ENCODE data around the gene NEXN. TPM values are rescaled to one million over a fixed set of nuclear protein-coding genes. Genes with fewer than 3 reads are reported as not detected.

Gene NEXN
- total RNA-seq, 3 donors from 2014 or later (not counting 1 experiment from before 2014, with no cell fraction given), result 0.85 to 1.4 (median 1.1) TPM

DNA sequence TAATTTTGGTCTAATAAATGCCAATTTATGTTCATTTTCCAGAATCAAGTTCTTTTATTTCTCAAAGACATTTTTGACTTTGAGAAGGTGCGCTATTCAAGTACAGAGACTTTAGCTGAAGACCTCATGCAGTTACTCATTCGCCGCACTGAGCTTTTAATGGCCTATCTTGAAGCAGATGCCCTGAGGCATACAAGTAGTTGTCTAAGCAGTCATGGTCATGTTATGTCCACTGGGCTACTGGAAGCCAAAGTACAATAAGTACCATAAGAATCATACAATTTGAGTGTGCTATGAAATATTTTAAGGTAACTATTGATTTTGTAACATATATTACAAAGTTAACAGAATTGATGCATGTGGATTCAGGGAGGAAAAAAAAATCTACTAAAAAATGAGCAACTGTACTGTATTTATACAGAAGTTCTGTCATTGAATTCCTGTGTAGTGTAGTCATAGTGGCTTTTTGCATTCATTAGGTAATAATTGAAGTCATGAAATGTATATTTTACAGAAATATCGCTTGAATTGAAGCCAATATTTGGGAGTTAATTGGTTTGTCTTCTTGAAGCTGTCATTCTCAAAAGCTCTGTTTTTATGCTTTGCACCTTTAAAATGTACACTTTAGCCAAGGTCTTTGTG lies 13.5 kb upstream of the NEXN start:
- H3K27ac Mint-ChIP-seq, result no peak overlapping the region
- H3K4me1 Mint-ChIP-seq, result no peaks in the 10 kb centered on the region
- TF ChIP-seq, protein P1, sequence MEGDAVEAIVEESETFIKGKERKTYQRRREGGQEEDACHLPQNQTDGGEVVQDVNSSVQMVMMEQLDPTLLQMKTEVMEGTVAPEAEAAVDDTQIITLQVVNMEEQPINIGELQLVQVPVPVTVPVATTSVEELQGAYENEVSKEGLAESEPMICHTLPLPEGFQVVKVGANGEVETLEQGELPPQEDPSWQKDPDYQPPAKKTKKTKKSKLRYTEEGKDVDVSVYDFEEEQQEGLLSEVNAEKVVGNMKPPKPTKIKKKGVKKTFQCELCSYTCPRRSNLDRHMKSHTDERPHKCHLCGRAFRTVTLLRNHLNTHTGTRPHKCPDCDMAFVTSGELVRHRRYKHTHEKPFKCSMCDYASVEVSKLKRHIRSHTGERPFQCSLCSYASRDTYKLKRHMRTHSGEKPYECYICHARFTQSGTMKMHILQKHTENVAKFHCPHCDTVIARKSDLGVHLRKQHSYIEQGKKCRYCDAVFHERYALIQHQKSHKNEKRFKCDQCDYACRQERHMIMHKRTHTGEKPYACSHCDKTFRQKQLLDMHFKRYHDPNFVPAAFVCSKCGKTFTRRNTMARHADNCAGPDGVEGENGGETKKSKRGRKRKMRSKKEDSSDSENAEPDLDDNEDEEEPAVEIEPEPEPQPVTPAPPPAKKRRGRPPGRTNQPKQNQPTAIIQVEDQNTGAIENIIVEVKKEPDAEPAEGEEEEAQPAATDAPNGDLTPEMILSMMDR (IDR thresholded peaks at IDR 0.05), result no peak
- intact Hi-C loops (cut with micrococcal nuclease), result no loop called here
- ATAC-seq, result no peak
- H3K9me3 Mint-ChIP-seq, result no peaks in the 10 kb centered on the region
- no peak overlapping the region for H3K4me3 Mint-ChIP-seq
- H3K27me3 Mint-ChIP-seq (ENCODE audit: low read depth in 2 of 2), result no peaks in the 10 kb centered on the region
- H3K4me3 ChIP-seq (ENCODE audit: low read length), result no peak overlapping the region
- H3K36me3 ChIP-seq (ENCODE audit: control insufficient read depth, insufficient read depth, low read length), result peaks cover 15% of the 10 kb centered on the region
- DNase-seq, result no peak
- no peak overlapping the region for H3K27ac ChIP-seq (ENCODE audit: low read length)
- no peaks in the 10 kb centered on the region for H3K9me3 ChIP-seq (ENCODE audit: control insufficient read depth, insufficient read depth, low read length)
- no peaks in the 10 kb centered on the region for H3K4me1 ChIP-seq (ENCODE audit: control insufficient read depth, insufficient read depth, low read length)
- no peaks in the 10 kb centered on the region for H3K36me3 Mint-ChIP-seq
- no peaks in the 10 kb centered on the region for H3K27me3 ChIP-seq (ENCODE audit: control insufficient read depth, insufficient read depth, low read length)
- 98% methylated on average over 4 of the region's 4 CpGs for WGBS (ENCODE audit: insufficient coverage)

DNA sequence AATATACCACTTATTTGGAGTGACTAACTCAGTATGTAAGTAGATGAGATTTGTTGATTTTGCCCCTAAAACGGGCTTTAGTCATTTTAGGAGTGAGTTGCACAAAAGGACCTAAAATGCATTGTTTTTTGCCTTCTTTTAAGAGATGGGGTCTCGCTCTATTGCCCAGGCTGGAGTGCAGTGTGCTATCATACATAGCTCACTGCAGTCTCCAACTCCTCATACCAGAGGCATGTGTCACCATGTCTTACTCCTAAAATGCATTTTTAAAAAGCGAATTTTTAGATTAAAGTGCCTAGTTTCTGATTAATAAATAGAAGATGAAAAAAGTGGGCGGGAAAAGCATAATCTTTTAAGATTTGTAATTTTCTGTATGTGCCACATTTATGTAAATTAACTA lies 11.5 kb upstream of the NEXN start:
- TF ChIP-seq, protein P1 (IDR thresholded peaks at IDR 0.05), result no peak
- no peak overlapping the region for H3K4me3 Mint-ChIP-seq
- 100% methylated on average over 2 of the region's 4 CpGs for WGBS (ENCODE audit: insufficient coverage)
- no peaks in the 10 kb centered on the region for H3K27me3 Mint-ChIP-seq (ENCODE audit: low read depth in 2 of 2)
- no peaks in the 10 kb centered on the region for H3K36me3 Mint-ChIP-seq
- Histone ChIP-seq H3K27me3 (ENCODE audit: control insufficient read depth, insufficient read depth, low read length) (no peaks in the 10 kb centered on the region), H3K27ac (ENCODE audit: low read length) (no peak overlapping the region), H3K36me3 (ENCODE audit: control insufficient read depth, insufficient read depth, low read length) (peaks cover 15% of the 10 kb centered on the region), H3K9me3 (ENCODE audit: control insufficient read depth, insufficient read depth, low read length) (no peaks in the 10 kb centered on the region), H3K4me3 (ENCODE audit: low read length) (no peak overlapping the region), H3K4me1 (ENCODE audit: control insufficient read depth, insufficient read depth, low read length) (no peaks in the 10 kb centered on the region)
- ATAC-seq (no peak), DNase-seq (no peak)
- no peak overlapping the region for H3K27ac Mint-ChIP-seq
- H3K4me1 Mint-ChIP-seq, result no peaks in the 10 kb centered on the region
- no peaks in the 10 kb centered on the region for H3K9me3 Mint-ChIP-seq
- intact Hi-C loops (cut with micrococcal nuclease), result no loop called here

DNA sequence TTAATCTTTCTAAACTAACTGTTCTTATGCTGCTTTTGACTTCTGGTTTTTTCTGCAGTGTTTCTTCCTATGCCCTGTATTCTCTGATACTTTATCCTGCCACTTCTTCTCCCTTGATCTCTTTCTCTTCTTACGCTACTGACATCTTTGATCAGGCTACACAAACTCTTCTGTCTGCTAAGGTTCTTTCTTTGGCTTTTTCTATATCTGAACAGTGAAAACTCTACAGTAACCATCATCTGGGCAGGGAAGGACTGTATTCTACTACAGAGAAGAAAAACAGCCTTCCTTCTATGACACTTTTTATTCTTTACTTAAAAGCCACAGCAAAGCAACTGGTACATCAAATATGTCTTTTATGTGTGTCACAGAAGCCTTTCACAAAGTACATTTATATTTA lies 7.4 kb upstream of the NEXN start:
- Mint-ChIP-seq H3K27ac (no peak overlapping the region), H3K4me1 (peaks cover 0 to 4% of the 10 kb centered on the region in 2 donors), H3K4me3 (no peak overlapping the region), H3K9me3 (no peaks in the 10 kb centered on the region), H3K36me3 (no peaks in the 10 kb centered on the region), H3K27me3 (ENCODE audit: low read depth in 2 of 2) (no peaks in the 10 kb centered on the region)
- H3K27me3 ChIP-seq (ENCODE audit: control insufficient read depth, insufficient read depth, low read length), result no peaks in the 10 kb centered on the region
- no peaks in the 10 kb centered on the region for H3K9me3 ChIP-seq (ENCODE audit: control insufficient read depth, insufficient read depth, low read length)
- 88% methylated on average over 1 of the region's 1 CpG for WGBS (ENCODE audit: insufficient coverage)
- H3K36me3 ChIP-seq (ENCODE audit: control insufficient read depth, insufficient read depth, low read length), result no peaks in the 10 kb centered on the region
- intact Hi-C loops (cut with micrococcal nuclease), result no loop called here
- DNase-seq (no peak), ATAC-seq (no peak)
- no peaks in the 10 kb centered on the region for H3K4me1 ChIP-seq (ENCODE audit: control insufficient read depth, insufficient read depth, low read length)
- no peak overlapping the region for H3K4me3 ChIP-seq (ENCODE audit: low read length)
- TF ChIP-seq, protein P1 (IDR thresholded peaks at IDR 0.05), result no peak
- H3K27ac ChIP-seq (ENCODE audit: low read length), result no peak overlapping the region

DNA sequence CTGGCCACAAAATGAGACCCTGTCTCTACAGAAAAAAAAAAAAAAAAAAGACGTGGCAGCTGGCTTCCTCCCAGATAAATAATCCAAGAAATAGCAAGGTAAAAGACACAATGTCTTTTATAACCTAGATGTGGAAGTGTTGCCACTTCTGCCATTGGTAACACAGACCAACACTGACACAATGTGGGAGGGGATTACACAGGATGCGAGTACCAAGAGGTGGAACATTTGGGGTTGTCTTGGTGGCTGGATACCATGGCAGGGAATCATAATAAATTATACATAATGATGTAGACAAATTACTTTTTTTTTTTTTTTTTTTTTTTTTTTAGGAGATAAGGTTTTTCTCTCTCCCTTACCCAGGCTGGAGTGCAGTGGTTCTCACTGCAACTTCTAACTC lies 6.0 kb upstream of the NEXN start:
- H3K4me3 Mint-ChIP-seq, result no peak overlapping the region
- DNase-seq, result peak in 1 of 2 donors; percentile 5
- no peaks in the 10 kb centered on the region for H3K9me3 Mint-ChIP-seq

More for the DNA sequence above, 6.0 kb upstream of the NEXN start:
- no peak overlapping the region for H3K4me3 ChIP-seq (ENCODE audit: low read length)
- intact Hi-C loops (cut with micrococcal nuclease), result no loop called here
- no peak overlapping the region for H3K27ac Mint-ChIP-seq
- no peaks in the 10 kb centered on the region for H3K36me3 ChIP-seq (ENCODE audit: control insufficient read depth, insufficient read depth, low read length)
- H3K9me3 ChIP-seq (ENCODE audit: control insufficient read depth, insufficient read depth, low read length), result no peaks in the 10 kb centered on the region
- H3K27me3 Mint-ChIP-seq (ENCODE audit: low read depth in 2 of 2), result peaks cover 0 to 6% of the 10 kb centered on the region in 2 donors
- peaks cover 0 to 4% of the 10 kb centered on the region in 2 donors for H3K4me1 Mint-ChIP-seq
- no peaks in the 10 kb centered on the region for H3K27me3 ChIP-seq (ENCODE audit: control insufficient read depth, insufficient read depth, low read length)
- H3K27ac ChIP-seq (ENCODE audit: low read length), result no peak overlapping the region
- no peaks in the 10 kb centered on the region for H3K4me1 ChIP-seq (ENCODE audit: control insufficient read depth, insufficient read depth, low read length)
- peak; percentile 64 to 91 (median 75) for ATAC-seq
- H3K36me3 Mint-ChIP-seq, result no peaks in the 10 kb centered on the region
- TF ChIP-seq, protein P1 (IDR thresholded peaks at IDR 0.05), result no peak
- no CpG with 5 or more reads among the region's 2 CpGs for WGBS (ENCODE audit: insufficient coverage)
